ENCODE measurements around the gene DCST1. TPM values are rescaled to one million over a fixed set of nuclear protein-coding genes. Genes with fewer than 3 reads are reported as not detected.

DCST1 gene
- total RNA-seq, 2 experiments from 2014 or later, result not detected

DNA sequence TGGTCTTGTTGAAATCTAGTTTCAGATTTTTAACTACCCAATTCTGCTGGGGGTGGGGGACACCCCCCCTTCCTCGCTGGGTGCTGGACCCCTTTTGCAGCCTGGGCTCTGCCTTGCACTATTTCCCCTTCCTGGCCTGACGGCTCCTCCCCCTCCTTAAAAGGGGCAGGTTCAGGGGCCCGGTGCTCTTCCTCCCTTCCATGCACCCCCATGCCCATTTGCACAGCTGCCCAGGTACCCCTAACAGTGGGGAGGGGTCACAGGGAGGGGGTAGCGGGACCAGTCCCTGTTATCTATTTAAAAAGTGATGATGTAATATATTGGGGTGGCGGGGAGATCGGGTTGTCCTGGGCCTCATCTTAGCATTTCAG, 15.7 kb upstream of the DCST1 start:
- H3K4me1 ChIP-seq (ENCODE audit: insufficient read depth, low read length, poor library complexity, severe bottlenecking), result peaks cover 59% of the 10 kb centered on the region
- intact Hi-C loops (cut with micrococcal nuclease; ENCODE audit: unreplicated experiment), result loop anchor here (1.0 to 2.0 kb wide), 5 partner anchors 16 to 67 kb away; partner anchors contain the start of genes FLAD1, PYGO2 and ZBTB7B
- no peaks in the 10 kb centered on the region for H3K79me2 ChIP-seq (ENCODE audit: insufficient read depth, low read depth, low read length)
- TF ChIP-seq, protein P1, sequence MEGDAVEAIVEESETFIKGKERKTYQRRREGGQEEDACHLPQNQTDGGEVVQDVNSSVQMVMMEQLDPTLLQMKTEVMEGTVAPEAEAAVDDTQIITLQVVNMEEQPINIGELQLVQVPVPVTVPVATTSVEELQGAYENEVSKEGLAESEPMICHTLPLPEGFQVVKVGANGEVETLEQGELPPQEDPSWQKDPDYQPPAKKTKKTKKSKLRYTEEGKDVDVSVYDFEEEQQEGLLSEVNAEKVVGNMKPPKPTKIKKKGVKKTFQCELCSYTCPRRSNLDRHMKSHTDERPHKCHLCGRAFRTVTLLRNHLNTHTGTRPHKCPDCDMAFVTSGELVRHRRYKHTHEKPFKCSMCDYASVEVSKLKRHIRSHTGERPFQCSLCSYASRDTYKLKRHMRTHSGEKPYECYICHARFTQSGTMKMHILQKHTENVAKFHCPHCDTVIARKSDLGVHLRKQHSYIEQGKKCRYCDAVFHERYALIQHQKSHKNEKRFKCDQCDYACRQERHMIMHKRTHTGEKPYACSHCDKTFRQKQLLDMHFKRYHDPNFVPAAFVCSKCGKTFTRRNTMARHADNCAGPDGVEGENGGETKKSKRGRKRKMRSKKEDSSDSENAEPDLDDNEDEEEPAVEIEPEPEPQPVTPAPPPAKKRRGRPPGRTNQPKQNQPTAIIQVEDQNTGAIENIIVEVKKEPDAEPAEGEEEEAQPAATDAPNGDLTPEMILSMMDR (conservative IDR thresholded peaks at IDR 0.05; ENCODE audit: low read length), result no peak; the same call in 1 of the 2 replicates
- no peak for TF ChIP-seq EZH2phosphoT487 (IDR thresholded peaks at IDR 0.05; ENCODE audit: borderline replicate concordance, low read depth, low read length)
- peak overlapping the region; percentile 77 for H3K4me2 ChIP-seq (ENCODE audit: low read length)
- peak overlapping the region; percentile 40; the same call in 1 of the 2 replicates for H2AFZ ChIP-seq (ENCODE audit: low read length)
- DNase-seq (ENCODE audit: low spot score), result peak; percentile 48
- H3K36me3 ChIP-seq (ENCODE audit: insufficient read depth, low read length), result peaks cover 22% of the 10 kb centered on the region; the same call in 1 of the 2 replicates
- ChIA-PET CTCF (ENCODE audit: unreplicated experiment) (interaction anchor here (0.5 to 1.3 kb wide), 3 partner anchors 10 to 33 kb away, joined by 3 to 5 read pairs (median 5); partner anchors contain the start of gene ADAM15), POLR2A (interaction anchor here (2.5 kb wide), 1 partner anchor 14 kb away, joined by 10 read pairs; no protein-coding TSS in a partner anchor)
- H4K20me1 ChIP-seq (ENCODE audit: insufficient read depth, low read length), result no peaks in the 10 kb centered on the region
- H3K27ac ChIP-seq (ENCODE audit: low read depth, low read length, poor library complexity, severe bottlenecking), result peak overlapping the region; percentile 79
- no peaks in the 10 kb centered on the region for H3K9me3 ChIP-seq (ENCODE audit: low read length)
- no peaks in the 10 kb centered on the region for H3K9me2 ChIP-seq (ENCODE audit: insufficient read depth, low read length)
- peak overlapping the region; percentile 64 for H3K4me3 ChIP-seq (ENCODE audit: low read depth, low read length, poor library complexity, severe bottlenecking)
- BruUV-seq (replicated peaks), result no TSS peak

GRCh38 chr1:155018617-155019348, 14.8 kb upstream of the DCST1 start:
- Histone ChIP-seq H3K27ac (ENCODE audit: low read depth, low read length, poor library complexity, severe bottlenecking) (no peak overlapping the region), H3K9me2 (ENCODE audit: insufficient read depth, low read length) (no peaks in the 10 kb centered on the region), H3K9me3 (ENCODE audit: low read length) (no peaks in the 10 kb centered on the region), H3K4me3 (ENCODE audit: low read depth, low read length, poor library complexity, severe bottlenecking) (peak overlapping the region; percentile 64), H3K4me1 (ENCODE audit: insufficient read depth, low read length, poor library complexity, severe bottlenecking) (peaks cover 51% of the 10 kb centered on the region), H3K36me3 (ENCODE audit: insufficient read depth, low read length) (peaks cover 22% of the 10 kb centered on the region; the same call in 1 of the 2 replicates), H3K4me2 (ENCODE audit: low read length) (peak overlapping the region; percentile 77), H4K20me1 (ENCODE audit: insufficient read depth, low read length) (no peaks in the 10 kb centered on the region), H2AFZ (ENCODE audit: low read length) (no peak overlapping the region), H3K79me2 (ENCODE audit: insufficient read depth, low read depth, low read length) (no peaks in the 10 kb centered on the region)
- intact Hi-C loops (cut with micrococcal nuclease; ENCODE audit: unreplicated experiment), result no loop called here
- no TSS peak for BruUV-seq (replicated peaks)
- CTCF ChIA-PET (ENCODE audit: unreplicated experiment), result interaction anchor here (1.3 kb wide), 1 partner anchor 36 kb away, joined by 3 read pairs; the partner anchor contains the start of gene FLAD1
- no peak for DNase-seq (ENCODE audit: low spot score)
- POLR2A ChIA-PET, result no interaction called here
- TF ChIP-seq EZH2phosphoT487 (IDR thresholded peaks at IDR 0.05; ENCODE audit: borderline replicate concordance, low read depth, low read length), result no peak
- TF ChIP-seq, protein P1 (conservative IDR thresholded peaks at IDR 0.05; ENCODE audit: low read length), result no peak
